Measurements from ENCODE around the gene NHEJ1.
"Not testable (repeated sequence)": the region's sequence is repeated elsewhere in the genome, so short reads cannot be mapped to it uniquely, and the experiment has no call there.

GRCh38 chr2:219201331-219201730, 40.7 kb upstream of the NHEJ1 start:
- TF ChIP-seq CTCF (IDR thresholded peaks at IDR 0.05); POLR2A (IDR thresholded peaks at IDR 0.05); POLR2AphosphoS5 (IDR thresholded peaks at IDR 0.05); EP300 (IDR thresholded peaks at IDR 0.05; ENCODE audit: low read depth): not testable (repeated sequence)

Measured in transverse colon (tissue), 4 donors.